ENCODE data around the gene AIP.

GRCh38 chr11:67491276-67492068 is 8.6 kb downstream of the AIP start:
- TF ChIP-seq POLR2A (IDR thresholded peaks at IDR 0.05) (no peak), CTCF (IDR thresholded peaks at IDR 0.05) (no peak), POLR2AphosphoS5 (IDR thresholded peaks at IDR 0.05; ENCODE audit: insufficient read depth in 1 of 2, low read depth in 1 of 2) (no peak)
